ENCODE results near the gene SERPINA6. TPM values are rescaled to one million over a fixed set of nuclear protein-coding genes. Genes with fewer than 3 reads are reported as not detected.

Gene SERPINA6
- polyA plus RNA-seq, 1 donor (not counting 4 experiments of a cell fraction or from before 2014, with no cell fraction given), result not detected

GRCh38 chr14:94321421-94322271 is 1.5 kb downstream of the SERPINA6 start:
- no peaks in the 10 kb centered on the region for H3K9me3 ChIP-seq (ENCODE audit: control insufficient read depth, low read depth, low read length)
- no peak overlapping the region for H3K27ac ChIP-seq (ENCODE audit: control insufficient read depth, insufficient read depth, low read length)
- H3K27me3 ChIP-seq (ENCODE audit: control insufficient read depth, extremely low read depth, insufficient read depth, low read length), result no peaks in the 10 kb centered on the region
- H3K4me2 ChIP-seq (ENCODE audit: control insufficient read depth, extremely low read depth, insufficient read depth, low read depth, low read length), result no peak overlapping the region
- no peaks in the 10 kb centered on the region for H4K20me1 ChIP-seq (ENCODE audit: control insufficient read depth, extremely low read depth, insufficient read depth, low read length)
- no peak overlapping the region for H3K9ac ChIP-seq (ENCODE audit: control insufficient read depth, extremely low read depth, insufficient read depth, low read length)
- peaks cover 6% of the 10 kb centered on the region for H3K4me1 ChIP-seq (ENCODE audit: control insufficient read depth, extremely low read depth, insufficient read depth, low read length)
- no peaks in the 10 kb centered on the region for H3K36me3 ChIP-seq (ENCODE audit: control insufficient read depth in 2 of 2, extremely low read depth in 1 of 2, insufficient read depth in 2 of 2, low read length in 2 of 2)
- no peak overlapping the region for H2AFZ ChIP-seq (ENCODE audit: control insufficient read depth, low read length)
- no peaks in the 10 kb centered on the region for H3K79me2 ChIP-seq (ENCODE audit: control insufficient read depth, insufficient read depth, low read length)
- dilution Hi-C loops (cut with MboI; ENCODE audit: extremely low pct_ligation_motif_present, low sequenced_read_pairs), result no loop called here
- no peak overlapping the region for H3K4me3 ChIP-seq (ENCODE audit: control insufficient read depth in 2 of 3, extremely low read depth in 1 of 3, insufficient read depth in 2 of 3, low read depth in 1 of 3, low read length in 3 of 3)
- no peak for DNase-seq (ENCODE audit: low read depth, low spot score)
- H3K9me1 ChIP-seq (ENCODE audit: control insufficient read depth, extremely low read depth, insufficient read depth, low read length), result no peaks in the 10 kb centered on the region
- no peak for FAIRE-seq
- TF ChIP-seq EZH2 (IDR thresholded peaks at IDR 0.05; ENCODE audit: low read length) (no peak), CTCF (optimal IDR thresholded peaks at IDR 0.05 in 1 of 3, IDR thresholded peaks at IDR 0.05 in 1 of 3, conservative IDR thresholded peaks at IDR 0.05 in 1 of 3; ENCODE audit: extremely low read depth in 1 of 3, insufficient read depth in 2 of 3, low read length in 3 of 3) (no peak)

GRCh38 chr14:94320243-94320642 is 2.9 kb downstream of the SERPINA6 start:
- H3K79me2 ChIP-seq (ENCODE audit: control insufficient read depth, insufficient read depth, low read length), result no peaks in the 10 kb centered on the region
- H3K9me1 ChIP-seq (ENCODE audit: control insufficient read depth, extremely low read depth, insufficient read depth, low read length), result no peaks in the 10 kb centered on the region
- FAIRE-seq, result peak; percentile 97
- dilution Hi-C loops (cut with MboI; ENCODE audit: extremely low pct_ligation_motif_present, low sequenced_read_pairs), result no loop called here
- no peak overlapping the region for H3K4me3 ChIP-seq (ENCODE audit: control insufficient read depth in 2 of 3, extremely low read depth in 1 of 3, insufficient read depth in 2 of 3, low read depth in 1 of 3, low read length in 3 of 3)
- no peaks in the 10 kb centered on the region for H3K36me3 ChIP-seq (ENCODE audit: control insufficient read depth in 2 of 2, extremely low read depth in 1 of 2, insufficient read depth in 2 of 2, low read length in 2 of 2)
- peaks cover 6% of the 10 kb centered on the region for H3K4me1 ChIP-seq (ENCODE audit: control insufficient read depth, extremely low read depth, insufficient read depth, low read length)
- H4K20me1 ChIP-seq (ENCODE audit: control insufficient read depth, extremely low read depth, insufficient read depth, low read length), result no peaks in the 10 kb centered on the region
- no peaks in the 10 kb centered on the region for H3K9me3 ChIP-seq (ENCODE audit: control insufficient read depth, low read depth, low read length)
- peak overlapping the region; percentile 59 for H2AFZ ChIP-seq (ENCODE audit: control insufficient read depth, low read length)
- H3K27me3 ChIP-seq (ENCODE audit: control insufficient read depth, extremely low read depth, insufficient read depth, low read length), result no peaks in the 10 kb centered on the region
- DNase-seq (ENCODE audit: low read depth, low spot score), result no peak
- TF ChIP-seq CTCF (optimal IDR thresholded peaks at IDR 0.05 in 1 of 3, IDR thresholded peaks at IDR 0.05 in 1 of 3, conservative IDR thresholded peaks at IDR 0.05 in 1 of 3; ENCODE audit: extremely low read depth in 1 of 3, insufficient read depth in 2 of 3, low read length in 3 of 3) (no peak), EZH2 (IDR thresholded peaks at IDR 0.05; ENCODE audit: low read length) (no peak)
- H3K27ac ChIP-seq (ENCODE audit: control insufficient read depth, insufficient read depth, low read length), result peak overlapping the region; percentile 47
- peak overlapping the region; percentile 18 for H3K4me2 ChIP-seq (ENCODE audit: control insufficient read depth, extremely low read depth, insufficient read depth, low read depth, low read length)
- peak overlapping the region; percentile 16 for H3K9ac ChIP-seq (ENCODE audit: control insufficient read depth, extremely low read depth, insufficient read depth, low read length)
